Stomach smooth muscle (tissue), 2 donors: ENCODE data around the gene SPRR2B.
"Not testable (repeated sequence)": the region's sequence is repeated elsewhere in the genome, so short reads cannot be mapped to it uniquely, and the experiment has no call there.

Experiments
- H3K27ac ChIP-seq: one replicate; pipeline ENCODE4 v1.7.0; 2013; ENCODE audit warnings: mild to moderate bottlenecking, low read length, inconsistent platforms
- H3K27me3 ChIP-seq, 2 donors: one replicate each; pipeline ENCODE4 v1.7.0; 2013; ENCODE audit warnings: low read length in 2 of 2; ENCODE audit not compliant: insufficient read depth in 2 of 2, control insufficient read depth in 1 of 2
- H3K36me3 ChIP-seq, 2 donors: one replicate each; pipeline ENCODE4 v1.7.0; 2013; ENCODE audit warnings: low read length in 2 of 2; ENCODE audit not compliant: control insufficient read depth in 2 of 2, insufficient read depth in 2 of 2
- H3K4me1 ChIP-seq: one replicate; pipeline ENCODE4 v1.7.0; 2013; ENCODE audit warnings: low read length; ENCODE audit not compliant: control insufficient read depth, insufficient read depth
- H3K4me3 ChIP-seq, 2 donors: one replicate each; pipeline ENCODE4 v1.7.0; 2013; ENCODE audit warnings: low read length in 2 of 2
- H3K9ac ChIP-seq, 2 donors: one replicate each; pipeline ENCODE4 v1.7.0; 2013; ENCODE audit warnings: low read length in 2 of 2, mild to moderate bottlenecking in 1 of 2
- H3K9me3 ChIP-seq, 2 donors: one replicate each; pipeline ENCODE4 v1.7.0; 2013; ENCODE audit warnings: low read length in 2 of 2; ENCODE audit not compliant: control insufficient read depth in 2 of 2
- donor health status: healthy.
- donor health status: Pancreatic carcinoma.

The SPRR2B gene

DNA sequence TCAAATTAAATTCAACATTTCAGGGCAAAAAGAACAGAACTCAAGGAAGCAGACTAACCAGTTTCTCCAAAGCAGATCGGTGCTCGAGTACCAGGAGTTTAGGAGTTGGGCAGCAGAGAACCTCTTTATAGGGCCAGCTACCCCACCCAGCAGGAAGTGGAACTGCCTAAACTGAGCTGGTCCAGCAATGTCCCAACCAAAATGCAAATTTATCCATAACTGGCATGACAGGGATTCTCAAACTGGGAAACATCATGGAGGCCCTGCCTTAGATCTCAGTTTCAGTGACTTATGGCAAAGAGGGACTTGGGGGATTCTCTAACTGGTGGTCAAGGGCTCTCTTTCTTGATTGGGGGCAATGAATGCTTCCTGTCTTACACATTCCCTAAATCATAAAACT, at the start of gene SPRR2B:
TSS of gene SPRR2B (minus strand) at position 101 of the 400 bp plus-strand sequence. CDS start 772 bp downstream, outside the sequence.
- Histone ChIP-seq H3K4me1 (no peaks in the 10 kb centered on the region), H3K27ac (no peak within 1 kb of the TSS), H3K4me3 (no peak within 1 kb of the TSS), H3K9ac (no peak within 1 kb of the TSS), H3K27me3 (no peaks in the 10 kb centered on the region), H3K9me3 (no peaks in the 10 kb centered on the region), H3K36me3 (no peaks in the 10 kb centered on the region)

DNA sequence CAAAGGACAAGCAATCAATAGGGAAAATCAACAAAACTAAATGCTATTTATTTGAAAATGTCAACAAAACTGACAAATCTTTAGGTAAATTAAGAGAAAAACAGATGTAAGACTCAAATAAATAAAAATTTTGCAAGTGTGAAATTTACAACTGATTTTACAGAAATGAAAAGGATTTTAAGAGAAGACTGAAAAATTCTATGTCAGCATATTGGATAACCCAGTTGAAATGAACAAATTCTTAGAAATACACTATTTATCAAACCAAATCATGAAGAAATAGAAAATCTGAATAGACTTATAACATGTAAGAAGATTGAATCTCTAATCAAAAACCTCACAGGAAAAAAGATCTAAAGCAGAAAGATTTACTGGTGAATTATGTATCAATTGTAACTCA, 49.5 kb upstream of the SPRR2B start:
- peaks cover 0 to 2% of the 10 kb centered on the region in 2 donors for H3K9me3 ChIP-seq
- no peaks in the 10 kb centered on the region for H3K4me1 ChIP-seq
- H3K27me3 ChIP-seq = no peaks in the 10 kb centered on the region
- H3K27ac ChIP-seq = no peak overlapping the region
- H3K36me3 ChIP-seq = no peaks in the 10 kb centered on the region
- H3K4me3 ChIP-seq = no peak overlapping the region
- no peak overlapping the region for H3K9ac ChIP-seq

GRCh38 chr1:153119491-153119971, 48.1 kb upstream of the SPRR2B start:
- Histone ChIP-seq H3K9me3 (no peaks in the 10 kb centered on the region), H3K9ac (no peak overlapping the region), H3K4me1 (no peaks in the 10 kb centered on the region), H3K36me3 (no peaks in the 10 kb centered on the region), H3K4me3 (no peak overlapping the region), H3K27me3 (no peaks in the 10 kb centered on the region), H3K27ac (no peak overlapping the region)

DNA sequence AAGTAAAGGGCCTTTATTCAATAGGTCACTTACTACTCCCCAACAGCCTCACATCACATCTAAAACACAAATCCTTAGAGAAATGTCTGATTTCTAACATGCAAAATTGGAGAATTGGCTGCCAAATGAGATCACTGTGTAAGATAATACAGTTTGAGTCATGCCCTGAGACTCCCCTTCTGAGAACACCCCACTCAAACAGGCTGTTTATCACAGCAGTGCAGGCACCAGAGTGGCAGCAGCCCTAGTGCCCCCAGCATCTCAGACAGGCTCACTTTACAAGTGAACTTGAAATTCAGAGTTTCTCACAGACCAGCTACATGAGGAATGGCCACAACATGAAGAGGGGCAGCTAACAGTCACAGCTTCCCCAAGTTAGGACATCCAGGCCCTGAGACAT, 43.9 kb upstream of the SPRR2B start:
- not testable (repeated sequence) for H3K4me1 ChIP-seq, H3K4me3 ChIP-seq, H3K27me3 ChIP-seq, H3K36me3 ChIP-seq, H3K9me3 ChIP-seq, H3K27ac ChIP-seq, H3K9ac ChIP-seq

GRCh38 chr1:153113416-153113815, 42.0 kb upstream of the SPRR2B start, which contains the start of gene SPRR2F:
Gene SPRR2F, minus strand, starts transcription at chr1:153113516. Its CDS starts 783 bp downstream, at chr1:153112733.
- Histone ChIP-seq H3K9ac (no peak within 1 kb of the TSS), H3K4me1 (no peaks in the 10 kb centered on the region), H3K27me3 (no peaks in the 10 kb centered on the region), H3K4me3 (no peak within 1 kb of the TSS), H3K9me3 (no peaks in the 10 kb centered on the region), H3K36me3 (no peaks in the 10 kb centered on the region), H3K27ac (no peak within 1 kb of the TSS)

DNA sequence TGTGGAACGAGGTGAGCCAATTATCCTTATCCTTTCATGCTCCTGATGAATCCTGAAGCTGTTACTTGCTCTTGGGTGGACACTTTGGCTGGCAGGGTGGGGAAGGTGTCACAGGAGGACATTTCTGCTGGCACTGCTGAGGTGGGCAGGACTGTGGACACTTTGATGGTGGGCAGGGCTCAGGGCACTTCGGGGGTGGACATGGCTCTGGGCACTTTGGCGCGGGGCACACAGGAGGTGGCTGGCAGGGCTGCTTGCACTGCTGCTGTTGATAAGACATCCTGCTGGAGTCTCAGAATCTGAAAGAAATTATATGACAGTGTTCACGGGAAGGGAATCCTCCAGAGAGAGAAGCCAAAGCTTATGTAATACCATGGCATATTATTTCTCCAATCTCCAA, 41.0 kb upstream of the SPRR2B start:
- H3K36me3 ChIP-seq, H3K4me3 ChIP-seq, H3K9me3 ChIP-seq, H3K4me1 ChIP-seq, H3K27ac ChIP-seq, H3K9ac ChIP-seq, H3K27me3 ChIP-seq: not testable (repeated sequence)

DNA sequence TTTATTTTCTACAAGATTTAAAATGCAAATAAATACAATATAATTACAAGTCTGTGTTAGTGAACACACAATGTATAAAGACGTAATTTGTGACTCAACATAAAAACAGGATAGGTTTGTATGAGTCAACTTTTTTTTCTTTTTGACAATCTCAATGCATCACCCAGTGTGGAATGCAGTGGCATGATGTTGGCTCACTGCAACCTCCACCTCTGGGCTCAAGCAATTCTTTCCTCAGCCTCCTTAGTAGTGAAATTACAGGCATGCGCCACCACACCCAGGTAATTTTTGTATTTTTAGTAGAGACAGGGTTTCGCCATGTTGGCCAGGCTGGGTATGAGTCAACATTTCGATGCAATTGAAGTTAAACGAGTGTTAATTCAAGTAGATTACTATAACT, 28.8 kb upstream of the SPRR2B start:
- Histone ChIP-seq H3K4me3 (no peak overlapping the region), H3K4me1 (no peaks in the 10 kb centered on the region), H3K9ac (no peak overlapping the region), H3K27me3 (no peaks in the 10 kb centered on the region), H3K9me3 (no peaks in the 10 kb centered on the region), H3K36me3 (no peaks in the 10 kb centered on the region), H3K27ac (no peak overlapping the region)

DNA sequence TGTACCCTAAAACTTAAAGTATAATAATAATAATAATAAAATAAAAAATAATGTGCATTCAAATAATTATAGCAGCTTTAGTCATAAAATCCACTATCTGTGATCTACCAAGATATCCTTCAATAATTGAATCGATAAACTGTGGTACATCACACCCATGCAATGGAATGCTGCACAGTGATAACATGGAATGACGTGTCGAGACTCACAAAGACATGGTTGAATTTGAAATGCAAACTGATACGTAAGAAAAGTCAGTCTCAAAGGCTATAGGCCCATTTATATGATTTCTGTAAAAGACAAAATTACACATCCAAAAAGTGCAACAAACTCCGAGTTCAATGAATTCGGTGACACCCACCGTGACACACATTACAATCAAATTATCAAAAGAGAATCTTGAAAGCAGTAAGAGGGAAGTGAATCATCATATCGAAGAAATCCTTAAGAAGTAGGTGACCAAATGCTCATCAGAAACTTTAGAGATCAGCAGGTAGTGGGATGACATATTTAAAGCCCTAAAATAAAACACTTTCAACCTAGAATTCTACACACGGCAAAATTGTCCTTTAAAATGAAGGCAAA, 28.1 kb upstream of the SPRR2B start:
- H3K27me3 ChIP-seq = no peaks in the 10 kb centered on the region
- no peak overlapping the region for H3K9ac ChIP-seq
- H3K36me3 ChIP-seq = no peaks in the 10 kb centered on the region
- no peaks in the 10 kb centered on the region for H3K4me1 ChIP-seq
- no peaks in the 10 kb centered on the region for H3K9me3 ChIP-seq
- H3K4me3 ChIP-seq = no peak overlapping the region
- no peak overlapping the region for H3K27ac ChIP-seq

DNA sequence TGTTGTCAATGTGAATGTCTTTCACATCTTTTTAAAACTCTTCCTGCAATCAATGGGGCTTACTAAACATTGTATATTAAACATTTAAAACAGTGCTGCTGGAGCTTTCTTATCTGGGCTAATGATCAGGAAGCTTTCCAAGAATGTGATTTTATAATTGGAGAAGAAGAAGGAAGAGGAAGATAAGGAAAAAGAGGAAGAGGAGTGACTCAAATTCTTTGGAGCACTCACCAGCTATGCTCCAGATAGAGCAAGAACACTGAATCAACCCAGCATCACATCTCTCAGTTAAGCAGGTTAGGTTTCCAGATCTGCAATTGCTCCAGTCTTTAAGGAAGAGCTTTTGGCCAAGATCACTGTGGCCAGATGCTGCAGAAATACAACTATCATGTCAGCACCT, 24.4 kb upstream of the SPRR2B start:
- Histone ChIP-seq H3K9ac (no peak overlapping the region), H3K27me3 (no peaks in the 10 kb centered on the region), H3K4me3 (no peak overlapping the region), H3K4me1 (no peaks in the 10 kb centered on the region), H3K27ac (no peak overlapping the region), H3K9me3 (no peaks in the 10 kb centered on the region), H3K36me3 (no peaks in the 10 kb centered on the region)

DNA sequence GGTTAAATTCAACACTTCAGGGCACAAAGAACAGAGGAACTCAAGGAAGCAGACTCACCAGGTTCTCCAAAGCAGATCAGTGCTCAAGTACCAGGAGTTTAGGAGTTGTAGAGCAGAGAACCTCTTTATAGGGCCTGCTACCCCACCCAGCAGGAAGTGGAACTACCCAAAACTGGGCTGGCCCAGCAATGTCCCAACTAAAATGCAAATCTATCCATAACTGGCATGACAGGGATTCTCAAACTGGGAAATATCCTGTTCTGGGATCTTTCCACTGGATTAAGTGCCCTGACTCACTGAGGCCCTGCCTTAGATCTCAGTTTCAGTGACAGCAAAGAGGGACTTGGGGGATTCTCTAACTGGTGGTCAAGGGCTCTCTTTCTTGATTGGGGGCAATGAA, 23.0 kb upstream of the SPRR2B start, which contains the start of gene SPRR2E:
TSS of gene SPRR2E (minus strand) at position 101 of the 400 bp plus-strand sequence. CDS start 775 bp downstream, outside the sequence.
- no peaks in the 10 kb centered on the region for H3K9me3 ChIP-seq
- no peak within 1 kb of the TSS for H3K4me3 ChIP-seq
- no peaks in the 10 kb centered on the region for H3K4me1 ChIP-seq
- H3K9ac ChIP-seq = no peak within 1 kb of the TSS
- H3K27ac ChIP-seq = no peak within 1 kb of the TSS
- no peaks in the 10 kb centered on the region for H3K27me3 ChIP-seq
- H3K36me3 ChIP-seq = no peaks in the 10 kb centered on the region

DNA sequence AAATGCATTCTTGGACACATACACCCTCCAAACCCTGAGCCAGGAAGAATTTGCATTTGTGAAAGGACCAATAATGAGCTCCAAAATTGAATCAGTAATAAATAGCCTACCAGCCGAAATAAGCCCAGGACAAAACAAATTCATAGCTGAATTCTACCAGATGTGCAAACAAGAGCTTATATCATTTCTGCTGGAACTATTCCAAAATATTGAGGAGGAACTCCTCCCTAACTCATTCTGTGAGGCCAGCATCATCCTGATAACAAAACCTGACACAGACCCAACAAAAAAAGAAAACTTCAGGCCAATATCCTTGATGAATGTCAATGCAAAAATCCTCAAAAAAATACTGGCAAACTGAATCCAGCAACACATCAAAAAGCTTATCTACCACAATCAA, 16.2 kb upstream of the SPRR2B start:
- H3K4me3 ChIP-seq = no peak overlapping the region
- no peaks in the 10 kb centered on the region for H3K36me3 ChIP-seq
- H3K27ac ChIP-seq = no peak overlapping the region
- H3K9me3 ChIP-seq = no peaks in the 10 kb centered on the region
- H3K9ac ChIP-seq = no peak overlapping the region
- H3K27me3 ChIP-seq = no peaks in the 10 kb centered on the region
- no peaks in the 10 kb centered on the region for H3K4me1 ChIP-seq
